Epidermal melanocyte (primary cell): ENCODE data around the gene FUBP3.

Experiments
- DNase-seq: peaks from one replicate; pipeline ENCODE4 v3.0.0; 2011; ENCODE audit warnings: low spot score; ENCODE audit not compliant: insufficient read length

Gene FUBP3

DNA sequence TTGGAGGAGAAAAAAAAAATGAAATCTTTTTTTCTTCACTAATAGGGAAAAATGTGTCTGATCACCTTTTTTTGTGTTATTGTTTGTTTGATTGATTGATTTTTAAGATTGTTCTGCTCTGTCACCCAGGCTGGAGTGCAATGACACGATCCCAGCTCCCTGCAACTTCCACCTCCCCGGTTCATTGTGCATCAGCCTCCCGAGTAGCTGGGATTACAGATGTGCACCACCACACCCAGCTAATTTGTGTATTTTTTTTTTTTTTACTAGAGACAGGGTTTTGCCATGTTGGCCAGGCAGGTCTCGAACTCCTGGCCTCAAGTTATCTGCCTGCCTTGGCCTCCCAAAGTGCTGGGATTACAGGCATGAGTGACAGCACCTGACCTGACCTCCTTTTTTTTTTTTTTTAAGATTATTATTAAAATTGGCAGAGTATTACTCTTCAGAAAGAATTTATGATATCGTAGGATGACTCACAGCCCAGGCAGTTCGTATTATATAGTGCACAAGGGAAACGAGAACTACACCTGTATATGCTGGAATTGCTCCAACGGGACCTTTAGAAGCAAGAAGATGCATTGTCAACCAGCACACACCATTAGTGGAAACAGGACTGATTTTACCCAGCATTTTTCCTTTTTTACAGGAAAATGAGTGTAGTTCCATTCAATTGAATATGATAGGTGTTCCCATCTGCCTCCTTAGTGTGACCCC lies 27.7 kb downstream of the FUBP3 start:
- DNase-seq = no peak

DNA sequence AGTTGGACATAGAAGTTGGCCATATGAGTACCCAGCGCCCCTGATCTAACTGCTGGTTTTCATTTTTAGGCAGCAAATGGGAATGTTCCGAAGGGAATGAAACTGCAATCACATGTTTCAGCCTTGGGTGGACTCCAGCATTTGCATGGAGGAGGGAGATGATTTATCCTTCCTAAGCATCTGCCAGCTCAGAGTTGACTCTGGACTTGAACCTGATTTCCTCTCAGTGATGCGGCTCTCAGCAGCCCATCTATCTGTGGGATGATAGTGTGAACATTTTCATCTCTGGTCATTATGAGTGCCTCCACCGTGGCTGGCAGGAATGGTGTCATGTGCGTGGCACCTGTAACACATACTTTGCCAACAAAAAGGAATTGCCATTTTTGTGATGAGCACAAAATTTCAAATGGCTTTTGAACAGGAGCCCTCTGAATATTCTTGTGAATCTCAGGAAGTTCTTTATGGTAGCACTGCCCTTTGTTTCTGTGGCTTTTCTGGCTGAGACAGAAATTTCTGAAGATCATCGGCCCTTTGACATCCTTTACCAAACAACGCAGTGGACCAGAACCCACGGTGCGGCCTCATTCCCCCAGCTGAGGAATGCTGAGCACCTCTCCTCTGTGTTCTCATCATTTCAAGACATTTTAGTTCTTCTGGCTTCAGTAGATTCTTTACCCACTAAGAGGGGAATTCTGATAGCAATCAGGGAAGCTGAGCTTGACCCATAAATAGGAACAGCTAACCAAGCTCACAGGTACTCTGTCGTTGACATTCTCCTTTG lies 28.5 kb downstream of the FUBP3 start:
- no peak for DNase-seq

DNA sequence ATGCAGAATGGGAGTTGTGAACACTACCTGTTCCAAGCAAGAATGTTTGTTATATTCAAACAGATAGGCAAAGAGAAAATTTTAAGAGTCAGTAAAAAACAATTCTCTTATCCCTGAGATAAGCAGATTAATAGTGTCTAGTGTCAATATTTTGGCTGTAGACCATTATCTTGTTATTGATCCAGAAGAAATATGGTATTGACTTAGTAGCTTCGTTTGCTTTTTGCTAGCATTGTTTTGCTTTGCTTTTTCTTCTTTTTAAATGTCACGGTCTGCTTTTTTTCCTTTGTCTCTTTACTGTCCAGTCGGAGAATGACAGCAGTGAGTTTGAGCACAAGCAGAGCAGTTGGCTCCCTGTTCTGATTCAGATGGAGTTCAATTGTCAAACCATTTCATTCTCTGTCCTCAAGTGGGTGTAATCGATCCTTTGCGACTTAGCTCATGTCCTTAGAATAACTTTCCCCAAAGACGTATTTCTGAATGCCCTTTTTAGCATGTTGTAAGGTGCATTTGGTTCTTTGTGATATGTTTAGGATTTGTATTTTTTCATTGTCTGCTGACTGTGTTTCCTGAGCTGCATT lies 29.3 kb downstream of the FUBP3 start:
- no peak for DNase-seq

DNA sequence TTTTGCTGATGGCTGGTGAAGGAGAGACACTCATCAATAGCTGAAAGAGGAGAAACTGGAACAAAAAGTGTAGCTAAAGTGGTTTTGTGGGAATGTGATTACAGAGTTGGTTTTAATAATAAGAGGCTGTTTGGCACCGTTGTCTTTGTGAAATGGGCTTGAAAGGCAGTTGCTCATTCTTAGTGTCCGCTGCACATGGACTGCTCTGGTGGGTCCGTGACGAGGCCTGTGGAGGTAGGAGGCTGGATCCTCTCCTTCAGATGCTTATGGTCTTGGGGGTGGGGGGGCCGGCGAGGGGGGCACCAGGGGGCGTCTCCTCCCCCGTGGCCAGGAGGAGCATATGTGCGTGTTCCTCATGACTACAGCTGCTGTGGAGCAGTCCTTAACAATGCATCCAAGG lies 29.8 kb downstream of the FUBP3 start:
- DNase-seq = no peak

DNA sequence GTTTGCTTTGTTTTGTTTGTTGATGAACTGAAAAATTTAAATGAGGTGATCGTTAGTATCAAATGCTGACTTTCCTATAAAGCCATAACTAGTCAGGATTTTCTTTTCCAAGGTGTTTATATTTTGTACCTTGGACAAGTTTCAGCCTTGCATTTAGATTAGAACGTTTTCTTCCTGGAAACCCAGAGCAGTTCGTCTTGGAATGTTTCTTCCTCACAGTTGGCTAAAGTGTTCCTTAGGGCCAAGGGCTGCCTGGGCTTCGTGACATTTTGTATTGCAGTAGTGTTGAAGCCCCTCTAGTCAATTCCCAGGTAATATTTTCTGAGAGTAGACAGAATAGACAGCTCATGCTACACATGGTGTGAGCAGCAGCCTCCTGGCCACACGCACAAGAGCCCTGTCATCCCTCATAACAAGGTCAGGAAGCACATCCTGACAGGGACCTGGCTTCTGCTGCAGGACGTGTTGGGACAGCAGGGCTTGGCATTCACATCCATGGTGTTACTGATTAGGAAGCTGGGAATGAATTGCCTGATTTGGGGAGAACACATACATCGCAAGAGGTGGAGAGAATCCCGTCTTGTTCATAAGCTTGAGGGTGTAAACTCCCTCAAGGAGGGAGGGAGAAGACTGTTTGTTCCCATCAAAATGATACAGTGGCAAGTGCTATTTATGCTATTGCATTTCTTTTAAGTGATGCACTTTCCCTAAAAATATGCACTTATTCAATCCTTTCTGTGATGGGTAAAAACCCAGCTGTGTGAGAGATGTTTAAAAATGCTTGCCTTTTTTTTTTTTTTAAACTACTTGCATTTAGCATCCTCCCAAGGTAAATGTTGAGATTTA lies 31.7 kb downstream of the FUBP3 start:
- DNase-seq = no peak

DNA sequence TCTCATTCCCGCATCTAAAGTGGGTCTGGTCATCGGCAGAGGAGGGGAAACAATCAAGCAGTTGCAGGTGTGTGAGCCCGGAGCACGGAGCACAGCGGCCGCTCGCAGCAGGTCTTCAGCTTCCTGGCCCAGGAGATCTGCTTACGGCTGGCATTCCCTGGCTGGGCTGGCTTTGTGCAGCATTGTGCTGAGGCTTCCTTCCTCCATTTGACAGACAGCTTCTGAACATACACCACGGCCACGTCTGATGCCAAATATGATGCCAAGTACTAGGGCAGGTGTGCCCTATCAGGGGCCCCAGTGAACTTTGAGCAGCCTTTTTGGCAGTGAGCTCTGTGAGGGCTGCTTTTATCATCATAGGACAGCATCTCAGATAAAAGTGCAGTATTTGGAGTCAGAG lies 37.1 kb downstream of the FUBP3 start:
- DNase-seq = no peak

DNA sequence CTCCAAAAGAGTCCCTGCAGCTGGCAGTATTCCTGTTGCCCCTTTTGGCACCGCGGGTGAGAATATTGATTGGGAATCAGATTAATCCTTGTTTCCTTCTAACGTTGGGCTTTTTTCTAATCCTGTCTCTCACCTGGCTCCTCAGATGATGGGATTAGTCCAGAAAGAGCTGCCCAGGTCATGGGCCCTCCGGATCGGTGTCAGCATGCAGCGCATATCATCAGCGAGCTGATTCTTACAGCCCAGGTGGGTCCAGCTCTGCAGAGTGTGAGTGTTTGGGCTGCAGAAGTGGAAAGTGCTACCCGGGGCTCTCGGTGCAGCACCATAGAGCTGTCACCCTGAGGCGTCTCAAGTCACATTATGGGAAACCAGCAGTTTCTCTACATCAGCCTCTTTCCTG lies 44.1 kb downstream of the FUBP3 start:
- no peak for DNase-seq

DNA sequence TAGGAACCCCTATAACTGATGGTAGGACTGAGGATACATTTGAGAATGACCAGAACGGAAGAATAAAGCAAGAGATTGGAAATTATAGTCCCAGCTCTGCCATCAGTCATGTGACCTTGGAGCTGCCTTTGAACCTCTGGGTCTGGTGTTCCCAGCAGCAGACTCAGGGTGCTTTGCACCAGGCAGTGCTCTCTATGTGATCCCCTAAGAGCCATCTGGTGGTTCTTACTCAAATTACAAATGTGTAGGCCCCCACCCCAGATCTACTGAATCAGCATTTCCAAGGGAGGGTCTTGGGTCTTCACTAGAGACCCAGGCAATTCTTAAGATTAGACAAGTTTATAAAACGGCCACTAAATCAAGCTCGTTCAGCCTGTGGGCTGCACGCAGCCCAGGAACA lies 44.8 kb downstream of the FUBP3 start:
- DNase-seq = no peak

DNA sequence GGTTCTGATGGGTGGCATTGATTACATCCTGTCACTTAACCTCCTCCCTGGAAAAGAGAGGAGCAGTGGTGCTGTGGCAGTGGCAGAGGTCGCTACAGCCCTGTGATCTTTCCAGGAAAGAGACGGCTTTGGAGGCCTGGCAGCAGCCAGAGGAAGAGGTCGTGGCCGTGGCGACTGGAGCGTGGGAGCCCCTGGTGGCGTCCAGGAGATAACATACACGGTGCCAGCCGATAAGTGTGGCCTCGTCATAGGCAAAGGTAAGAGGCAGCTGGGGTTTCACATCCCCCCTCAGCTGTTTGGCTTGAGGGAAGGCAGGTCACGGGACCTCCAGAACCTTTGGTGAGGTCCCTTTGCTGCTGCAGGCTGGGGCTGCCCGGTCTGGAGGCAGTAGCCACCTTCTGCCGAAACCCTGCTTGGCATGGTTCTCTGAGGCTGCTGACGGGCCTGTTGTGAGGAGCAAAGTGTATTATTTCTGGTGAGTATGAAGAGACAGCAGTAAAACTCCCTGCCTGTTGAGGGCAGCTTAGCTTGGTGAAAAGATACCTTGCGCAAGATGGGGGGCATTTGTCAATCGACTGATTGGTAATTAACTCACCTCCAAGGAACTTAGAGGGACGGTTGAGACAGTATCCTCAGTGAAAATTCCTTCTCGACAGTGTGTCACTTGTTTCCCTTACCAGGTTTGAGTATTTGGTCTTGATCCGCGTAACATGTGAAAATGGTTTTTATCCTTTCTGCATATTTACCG lies 47.0 kb downstream of the FUBP3 start:
- no peak for DNase-seq

DNA sequence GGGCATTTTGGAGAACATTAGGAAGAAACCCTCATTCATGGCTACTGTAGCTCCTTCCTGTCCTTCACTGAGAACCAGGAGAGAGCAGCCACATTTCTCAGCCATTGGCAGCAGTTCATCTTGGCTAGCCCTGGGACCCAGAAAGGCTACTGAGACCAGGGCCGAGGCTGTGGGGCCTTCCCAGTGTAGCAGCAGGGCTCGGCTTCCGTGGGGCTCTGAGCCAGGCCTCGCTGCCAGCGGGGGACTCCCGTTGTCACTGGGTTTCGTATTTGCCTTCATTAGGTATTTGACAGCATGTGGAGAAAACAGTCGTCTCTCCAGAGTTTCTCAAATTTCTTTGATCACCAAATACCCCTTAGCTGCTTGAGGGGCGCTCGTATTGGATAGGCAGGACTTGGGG lies 47.7 kb downstream of the FUBP3 start:
- no peak for DNase-seq

DNA sequence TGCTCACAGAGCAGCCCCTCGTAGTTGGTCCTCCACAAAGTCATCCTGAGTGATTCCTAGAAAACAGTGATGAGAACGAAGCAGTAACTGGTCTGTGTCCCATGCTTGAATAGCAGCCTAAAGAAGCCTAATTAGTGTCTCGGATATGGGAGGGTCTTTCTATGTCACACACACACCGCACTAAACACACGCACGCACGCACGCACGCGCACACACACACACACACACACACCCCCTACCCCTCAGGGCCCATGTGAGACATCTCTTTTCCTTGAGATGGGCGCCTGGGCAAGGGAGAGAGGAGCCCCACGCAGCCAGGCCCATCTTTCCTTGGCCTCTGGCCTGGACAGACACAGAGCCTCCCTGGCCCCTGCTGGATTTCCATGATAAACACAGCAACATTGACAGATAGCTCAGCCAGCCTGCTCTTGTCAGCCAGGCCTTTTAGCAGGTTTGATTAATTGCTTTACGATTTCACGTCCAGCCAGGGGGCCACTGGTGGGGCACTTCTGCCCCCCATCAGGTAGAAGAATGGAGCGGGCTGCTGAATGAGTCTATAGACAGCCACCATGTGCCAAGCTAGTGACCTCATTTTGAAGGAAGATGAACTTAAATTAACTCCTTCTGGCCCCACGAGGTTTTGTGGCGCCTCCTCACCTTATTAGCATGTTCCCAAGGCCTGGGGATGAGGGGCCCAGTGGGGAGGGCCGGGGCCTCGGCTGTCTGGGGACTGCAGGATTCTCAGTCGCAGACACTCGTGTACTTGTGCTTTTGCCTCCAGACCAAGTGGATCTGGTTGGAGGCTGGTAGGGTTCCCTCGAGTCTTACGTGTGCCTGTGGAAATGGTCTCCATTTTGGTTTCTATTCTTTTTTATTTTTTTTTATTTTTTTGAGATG lies 48.8 kb downstream of the FUBP3 start:
- DNase-seq = no peak

DNA sequence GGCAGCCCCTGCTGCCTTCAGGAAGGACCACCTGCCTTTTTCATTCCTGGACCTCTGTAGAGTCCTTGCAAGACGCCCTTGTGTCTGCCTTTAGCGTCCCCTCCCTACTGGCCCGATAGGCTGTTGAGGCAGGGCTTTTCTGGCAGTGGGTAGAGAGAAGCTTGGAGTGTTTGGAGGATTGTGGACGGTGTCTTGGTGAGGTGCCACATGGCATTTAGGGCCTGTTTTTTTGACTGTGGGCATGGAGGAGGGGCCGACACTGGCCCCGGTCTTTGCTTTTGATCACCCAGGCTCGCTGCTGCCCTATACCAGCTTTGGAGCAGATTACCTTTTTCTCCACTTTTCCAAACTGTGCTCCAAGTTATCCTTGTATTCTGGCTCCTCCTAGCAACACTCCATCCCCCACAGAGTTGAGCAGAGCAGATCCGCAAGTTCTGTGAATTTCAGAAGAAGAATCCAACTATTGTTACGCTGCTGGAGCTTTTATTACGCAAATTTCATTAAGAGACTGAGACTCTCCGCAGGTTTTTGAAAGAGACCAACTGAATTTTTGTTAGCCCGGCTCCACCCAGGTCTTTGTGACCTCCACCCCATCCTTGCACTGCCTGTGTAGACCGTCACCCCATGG lies 50.2 kb downstream of the FUBP3 start:
- DNase-seq = no peak

DNA sequence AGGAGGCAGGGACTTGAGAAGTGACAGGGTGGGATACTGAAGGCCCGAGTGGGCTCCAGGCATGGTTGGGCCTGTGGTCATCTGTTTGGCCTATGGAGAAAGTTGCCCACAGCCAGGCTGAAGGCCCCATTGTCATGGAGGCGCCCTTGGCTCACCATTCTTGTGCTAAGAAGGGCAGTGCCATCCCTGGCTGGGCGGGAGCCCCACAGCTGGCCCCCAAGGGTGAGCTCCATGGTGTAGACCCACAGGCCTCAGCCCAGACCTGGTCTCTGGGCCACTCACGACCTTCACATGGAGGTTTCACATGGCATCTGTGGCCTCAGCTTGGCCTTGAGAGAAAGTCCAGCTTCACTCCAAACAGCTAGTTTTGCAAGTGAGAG lies 50.7 kb downstream of the FUBP3 start:
- DNase-seq = no peak

DNA sequence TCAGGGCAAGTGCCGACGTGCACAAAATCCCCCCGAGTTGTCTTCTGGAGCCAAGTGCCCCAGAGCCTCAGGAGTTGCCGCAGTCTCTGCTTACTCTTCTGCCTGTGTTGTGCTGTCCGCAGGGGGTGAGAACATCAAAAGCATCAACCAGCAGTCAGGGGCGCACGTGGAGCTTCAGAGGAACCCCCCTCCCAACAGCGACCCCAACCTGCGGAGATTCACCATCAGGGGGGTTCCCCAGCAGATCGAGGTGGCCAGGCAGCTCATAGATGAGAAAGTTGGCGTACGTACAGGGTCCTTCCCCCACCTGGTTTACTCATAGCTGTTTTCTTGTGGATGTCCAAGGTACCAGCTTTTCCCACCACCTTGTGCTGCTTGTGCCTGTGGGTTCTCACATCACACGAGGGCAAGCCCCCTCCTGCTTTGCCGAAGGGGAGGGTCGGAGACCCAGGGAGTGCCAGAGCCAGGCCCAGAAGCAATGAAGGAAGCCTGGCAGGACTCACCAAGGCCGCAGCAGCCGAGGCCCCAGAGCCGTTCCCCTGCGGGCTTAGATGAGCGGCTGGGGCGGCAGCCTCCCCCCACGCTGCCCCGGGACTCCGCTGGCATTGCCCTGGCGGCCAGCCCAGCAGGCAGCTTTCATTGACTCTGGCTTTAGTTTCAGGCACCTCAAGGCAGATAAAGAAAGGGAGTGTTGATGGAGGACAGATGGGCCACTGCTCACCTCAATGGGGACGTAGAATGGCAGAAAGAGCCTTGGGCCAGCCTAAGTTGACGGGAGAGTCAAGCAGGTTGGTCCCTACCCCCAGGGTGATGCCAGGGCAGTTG lies 51.3 kb downstream of the FUBP3 start:
- DNase-seq = no peak

DNA sequence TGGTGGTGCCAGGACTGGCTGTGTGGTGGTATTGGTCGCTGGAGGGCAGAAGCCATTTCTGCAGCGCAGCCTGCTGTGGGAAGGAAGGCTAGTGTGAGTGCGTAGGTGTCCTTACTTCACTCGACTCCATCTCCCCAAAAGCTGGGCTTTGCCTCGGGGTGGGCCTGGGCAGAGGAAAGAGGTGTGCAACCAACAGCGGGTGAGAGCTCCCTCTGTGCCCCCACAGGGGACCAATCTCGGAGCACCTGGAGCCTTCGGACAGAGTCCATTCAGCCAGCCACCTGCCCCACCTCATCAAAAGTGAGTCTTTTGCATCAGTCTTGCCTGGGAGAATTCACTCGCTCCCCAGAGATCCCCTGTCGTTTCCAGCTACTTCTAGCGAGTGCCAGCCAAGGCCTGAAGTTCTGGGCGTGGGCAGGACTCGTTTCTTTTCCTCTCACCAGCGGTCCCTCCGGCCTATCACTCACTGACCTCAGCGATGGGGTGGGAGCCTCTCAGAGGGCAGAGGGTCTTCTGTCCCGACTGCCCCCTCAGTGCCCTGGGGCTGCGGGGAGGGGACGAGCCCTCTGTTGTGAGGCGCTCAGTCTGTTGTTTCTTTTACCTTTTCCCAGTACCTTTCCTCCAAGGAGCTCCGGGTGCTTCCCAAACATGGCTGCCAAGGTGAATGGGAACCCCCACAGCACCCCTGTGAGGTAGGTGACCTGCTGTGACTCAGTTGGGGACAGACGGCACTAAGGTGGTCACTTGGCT lies 52.1 kb downstream of the FUBP3 start:
- DNase-seq = no peak

DNA sequence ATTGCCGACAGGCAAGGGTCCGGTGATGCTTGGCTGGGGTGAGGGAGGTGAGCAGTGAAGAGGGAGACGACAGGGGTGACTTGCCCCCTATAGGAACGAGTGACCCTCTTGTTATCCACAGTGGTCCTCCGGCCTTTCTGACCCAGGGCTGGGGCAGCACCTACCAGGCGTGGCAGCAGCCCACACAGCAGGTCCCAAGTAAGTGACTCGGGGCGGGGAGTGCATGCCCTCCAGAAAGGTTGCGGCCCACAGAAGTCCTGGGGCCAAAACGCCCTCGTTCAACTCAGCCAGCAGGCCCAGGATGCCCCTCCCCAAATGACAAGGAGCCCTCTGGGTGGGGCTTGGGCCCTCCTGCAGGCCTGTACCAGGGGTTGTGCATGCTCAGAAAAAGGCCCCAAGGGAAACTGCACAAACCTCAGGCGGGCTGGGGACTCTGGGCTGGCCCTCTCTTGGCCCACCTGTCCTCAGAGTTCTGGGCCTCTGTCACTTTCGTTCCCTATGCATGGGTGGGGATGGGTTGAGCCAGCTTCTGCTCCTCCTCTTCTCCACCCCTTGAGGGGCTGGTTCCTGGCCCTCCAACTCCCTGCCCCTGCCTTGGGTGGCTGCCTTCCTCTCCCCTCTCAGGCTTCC lies 52.8 kb downstream of the FUBP3 start:
- DNase-seq = no peak

DNA sequence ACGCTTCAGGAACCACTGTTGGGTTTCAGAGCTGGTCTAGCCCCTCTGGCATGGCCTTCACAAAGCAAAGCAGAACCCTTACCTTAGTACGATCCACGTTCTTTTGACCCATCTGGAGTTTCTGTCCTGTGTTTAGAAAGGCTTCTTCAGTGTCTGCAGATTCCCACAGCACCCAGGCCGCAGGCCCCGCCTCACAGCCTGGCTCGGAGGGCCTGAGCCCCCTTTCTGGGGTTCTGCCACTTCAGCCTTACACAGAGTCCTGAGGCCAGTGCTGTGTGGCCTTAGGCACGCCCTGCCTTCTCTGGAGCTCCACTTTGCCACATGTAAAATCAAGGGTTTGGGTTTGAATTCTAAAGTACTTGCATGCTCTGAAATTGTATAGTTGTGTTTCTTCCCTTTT lies 53.5 kb downstream of the FUBP3 start:
- DNase-seq = no peak
